ENCODE results near the gene PSMD14. TPM values are rescaled to one million over a fixed set of nuclear protein-coding genes. Genes with fewer than 3 reads are reported as not detected.

Gene PSMD14
- total and polyA plus RNA-seq, 2 of the 13 experiments (the other 11 are each of a cell fraction or from before 2014, with no cell fraction given) = 60.6 to 149 TPM

DNA sequence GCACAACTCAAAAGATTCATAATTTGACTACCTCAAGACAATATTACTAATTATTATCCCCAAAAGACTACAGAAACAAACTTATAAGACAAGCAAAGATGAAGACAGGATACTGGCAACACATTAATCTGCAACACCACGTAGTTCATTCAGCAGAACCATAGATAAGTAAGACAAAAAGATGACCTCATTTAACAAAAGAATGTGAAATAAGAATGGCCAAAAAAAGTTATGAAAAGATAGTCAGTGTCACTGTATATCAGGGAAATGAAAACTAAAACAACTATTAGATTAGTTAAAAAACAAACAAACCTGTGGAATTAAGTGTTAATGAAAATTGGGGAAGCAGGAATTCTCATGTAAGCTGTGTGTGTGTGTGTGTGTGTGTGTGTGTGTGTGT lies 19.4 kb downstream of the PSMD14 start:
- FAIRE-seq (no peak), ATAC-seq (no peak), DNase-seq (ENCODE audit: low spot score) (no peak)
- in situ Hi-C loops (cut with HindIII; ENCODE audit: extremely low pct_ligation_motif_present, low pct_unique_long_range_greater_than_20kb) = no loop called here
- POLR2A ChIA-PET = no interaction called here
- H4K20me1 ChIP-seq (ENCODE audit: insufficient read depth, low read length) = 0 out of 2 replicates have a peak, but pooled peaks cover 4% of the 10 kb centered on the region
- no TSS peak for BruUV-seq (replicated peaks)
- intact Hi-C loops (cut with micrococcal nuclease; ENCODE audit: unreplicated experiment) = no loop called here
- H3K27me3 ChIP-seq (ENCODE audit: control insufficient read depth in 1 of 2, insufficient read depth in 2 of 2, low read length in 2 of 2) = no peaks in the 10 kb centered on the region
- peak; percentile 88 for TF ChIP-seq ATF7 (IDR thresholded peaks at IDR 0.05)
- TF ChIP-seq ATF7 (CRISPR knock-in tag; IDR thresholded peaks at IDR 0.05) = no peak
- TF ChIP-seq, protein P1, sequence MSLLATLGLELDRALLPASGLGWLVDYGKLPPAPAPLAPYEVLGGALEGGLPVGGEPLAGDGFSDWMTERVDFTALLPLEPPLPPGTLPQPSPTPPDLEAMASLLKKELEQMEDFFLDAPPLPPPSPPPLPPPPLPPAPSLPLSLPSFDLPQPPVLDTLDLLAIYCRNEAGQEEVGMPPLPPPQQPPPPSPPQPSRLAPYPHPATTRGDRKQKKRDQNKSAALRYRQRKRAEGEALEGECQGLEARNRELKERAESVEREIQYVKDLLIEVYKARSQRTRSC (CRISPR knock-in tag; IDR thresholded peaks at IDR 0.05; ENCODE audit: low read depth) = no peak
- TF ChIP-seq THAP11 (CRISPR knock-in tag; IDR thresholded peaks at IDR 0.05) = no peak
- H3K4me3 ChIP-seq (replicated peaks in 1 of 3; ENCODE audit: insufficient read depth in 1 of 3, low read depth in 2 of 3, low read length in 3 of 3) = no peak overlapping the region
- no peak overlapping the region for H3K27ac ChIP-seq (ENCODE audit: extremely low read length, insufficient read depth, low read length)
- H3K4me1 ChIP-seq (ENCODE audit: insufficient read depth, low read length) = no peaks in the 10 kb centered on the region
- no peaks in the 10 kb centered on the region for H3K9me3 ChIP-seq (ENCODE audit: low read length)
- no peak overlapping the region for H3K9ac ChIP-seq (ENCODE audit: insufficient read depth, low read depth, low read length)
- H3K36me3 ChIP-seq (replicated peaks in 1 of 2; ENCODE audit: control insufficient read depth in 1 of 2, insufficient read depth in 2 of 2, low read length in 2 of 2) = peaks cover 1 to 41% of the 10 kb centered on the region in 2 experiments
- CTCF ChIA-PET (ENCODE audit: low intra/inter-chr PET ratio, low total read pairs) = no interaction called here
- no peak overlapping the region for H3K4me2 ChIP-seq (ENCODE audit: low read depth, low read length)
- H2AFZ ChIP-seq (ENCODE audit: low read length) = no peak overlapping the region
- 98% methylated on average over 1 of the region's 1 CpG for WGBS (ENCODE audit: low lambda C conversion rate)
- peaks cover 35% of the 10 kb centered on the region for H3K79me2 ChIP-seq (ENCODE audit: insufficient read depth, low read length)

DNA sequence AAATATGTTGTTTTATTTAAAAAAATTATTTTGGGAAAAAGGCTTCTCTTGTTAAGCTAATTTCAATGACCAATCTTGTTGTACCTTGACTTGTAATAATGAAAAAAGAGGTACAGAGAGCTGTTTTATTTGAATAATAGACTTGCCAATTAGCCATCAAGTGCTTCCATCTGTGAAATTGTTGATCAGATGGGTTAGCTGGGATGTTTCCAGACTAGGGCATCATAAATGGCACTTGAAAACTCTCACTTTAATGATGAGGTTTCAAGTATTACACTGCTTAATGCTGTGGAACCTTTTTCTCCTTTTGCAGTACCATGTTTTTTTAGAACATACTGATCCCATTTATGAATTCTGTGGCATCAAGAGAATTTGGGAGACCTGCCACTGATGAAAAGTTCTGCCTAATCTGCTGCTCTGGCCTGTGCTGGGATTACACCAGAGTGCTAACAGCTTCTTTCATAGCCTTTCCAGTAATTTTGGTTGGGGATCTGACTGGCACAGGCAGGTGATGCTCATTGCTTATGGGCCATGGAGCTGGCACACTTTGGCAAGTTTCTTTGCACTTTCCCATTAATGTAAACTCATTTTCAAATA lies 24.2 kb downstream of the PSMD14 start:
- Histone ChIP-seq H4K20me1 (ENCODE audit: insufficient read depth, low read length) (peaks cover 4% of the 10 kb centered on the region; the same call in 1 of the 2 replicates), H3K27ac (ENCODE audit: extremely low read length, insufficient read depth, low read length) (no peak overlapping the region), H3K9ac (ENCODE audit: insufficient read depth, low read depth, low read length) (no peak overlapping the region), H3K79me2 (ENCODE audit: insufficient read depth, low read length) (peaks cover 47% of the 10 kb centered on the region), H3K27me3 (ENCODE audit: control insufficient read depth in 1 of 2, insufficient read depth in 2 of 2, low read length in 2 of 2) (no peaks in the 10 kb centered on the region), H3K9me3 (ENCODE audit: low read length) (no peaks in the 10 kb centered on the region), H3K4me1 (ENCODE audit: insufficient read depth, low read length) (peaks cover 5% of the 10 kb centered on the region; the same call in 1 of the 2 replicates), H3K36me3 (replicated peaks in 1 of 2; ENCODE audit: control insufficient read depth in 1 of 2, insufficient read depth in 2 of 2, low read length in 2 of 2) (peaks cover 1 to 19% of the 10 kb centered on the region in 2 experiments; a peak in 3 of 5 replicates), H2AFZ (ENCODE audit: low read length) (no peak overlapping the region), H3K4me2 (ENCODE audit: low read depth, low read length) (no peak overlapping the region), H3K4me3 (replicated peaks in 1 of 3; ENCODE audit: insufficient read depth in 1 of 3, low read depth in 2 of 3, low read length in 3 of 3) (no peak overlapping the region)
- TF ChIP-seq ZNF367 (CRISPR knock-in tag; IDR thresholded peaks at IDR 0.05; ENCODE audit: borderline replicate concordance) = no peak
- TF ChIP-seq CHD4 (IDR thresholded peaks at IDR 0.05; ENCODE audit: borderline replicate concordance, low read length) = no peak
- ChIA-PET CTCF (ENCODE audit: low intra/inter-chr PET ratio, low total read pairs) (no interaction called here), POLR2A (no interaction called here)
- no peak for DNase-seq (ENCODE audit: low spot score)
- FAIRE-seq = no peak
- in situ Hi-C loops (cut with HindIII; ENCODE audit: extremely low pct_ligation_motif_present, low pct_unique_long_range_greater_than_20kb) = no loop called here
- no peak for ATAC-seq
- intact Hi-C loops (cut with micrococcal nuclease; ENCODE audit: unreplicated experiment) = no loop called here
- no TSS peak for BruUV-seq (replicated peaks)

Measured in HepG2 (cell line).